ENCODE results near the gene NEAT1. TPM values are rescaled to one million over a fixed set of nuclear protein-coding genes. Genes with fewer than 3 reads are reported as not detected.

Gene NEAT1
- total and polyA plus RNA-seq, 9 of the 15 experiments (the other 6 are each of a cell fraction or from before 2014, with no cell fraction given), result 20.1 to 389 (median 62.8) TPM

DNA sequence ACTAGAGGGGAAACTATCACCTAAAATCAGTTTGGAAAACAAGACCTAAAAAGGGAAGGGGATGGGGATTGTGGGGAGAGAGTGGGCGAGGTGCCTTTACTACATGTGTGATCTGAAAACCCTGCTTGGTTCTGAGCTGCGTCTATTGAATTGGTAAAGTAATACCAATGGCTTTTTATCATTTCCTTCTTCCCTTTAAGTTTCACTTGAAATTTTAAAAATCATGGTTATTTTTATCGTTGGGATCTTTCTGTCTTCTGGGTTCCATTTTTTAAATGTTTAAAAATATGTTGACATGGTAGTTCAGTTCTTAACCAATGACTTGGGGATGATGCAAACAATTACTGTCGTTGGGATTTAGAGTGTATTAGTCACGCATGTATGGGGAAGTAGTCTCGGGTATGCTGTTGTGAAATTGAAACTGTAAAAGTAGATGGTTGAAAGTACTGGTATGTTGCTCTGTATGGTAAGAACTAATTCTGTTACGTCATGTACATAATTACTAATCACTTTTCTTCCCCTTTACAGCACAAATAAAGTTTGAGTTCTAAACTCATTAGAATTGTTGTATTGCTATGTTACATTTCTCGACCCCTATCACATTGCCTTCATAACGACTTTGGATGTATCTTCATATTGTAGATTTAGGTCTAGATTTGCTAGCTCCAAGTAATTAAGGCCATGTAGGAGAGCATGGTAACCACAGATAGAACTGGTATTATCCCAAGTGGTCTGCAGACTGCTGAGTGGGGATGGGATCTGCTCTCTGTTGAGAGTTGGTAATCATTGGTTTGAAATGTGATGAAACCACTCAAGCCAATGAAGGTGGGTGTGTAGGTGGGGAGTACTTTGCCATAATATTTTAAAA, 3.6 kb downstream of the NEAT1 start (continued):
- TF ChIP-seq ZNF644 (tag; IDR thresholded peaks at IDR 0.05; ENCODE audit: low read depth) (no peak; the same call in 1 of the 2 replicates), ZNF133 (CRISPR knock-in tag; IDR thresholded peaks at IDR 0.05) (no peak), ARHGAP35 (IDR thresholded peaks at IDR 0.05; ENCODE audit: partially characterized antibody) (no peak), KHSRP (IDR thresholded peaks at IDR 0.05) (peak; percentile 73), MAFG (tag; conservative IDR thresholded peaks at IDR 0.05) (0 out of 2 replicates have a peak, but pooled peaks have one; percentile 13), CHD4 (IDR thresholded peaks at IDR 0.05; ENCODE audit: insufficient read depth, insufficient replicate concordance, low read depth, low read length, poor library complexity, severe bottlenecking) (no peak), RBM17 (IDR thresholded peaks at IDR 0.05; ENCODE audit: borderline replicate concordance, low read depth, low read length) (no peak), KDM4B (IDR thresholded peaks at IDR 0.05; ENCODE audit: borderline replicate concordance in 2 of 2, low read depth in 1 of 2) (no peak), MCM3 (IDR thresholded peaks at IDR 0.05) (no peak), ZBTB7A (IDR thresholded peaks at IDR 0.05; ENCODE audit: borderline replicate concordance, control insufficient read depth, low read depth, low read length) (no peak), RFX5 (IDR thresholded peaks at IDR 0.05; ENCODE audit: low read depth, low read length) (no peak), LCOR (CRISPR knock-in tag; IDR thresholded peaks at IDR 0.05) (peak; percentile 85), ZNF324 (CRISPR knock-in tag; IDR thresholded peaks at IDR 0.05) (no peak), BCL6 (CRISPR knock-in tag; IDR thresholded peaks at IDR 0.05) (no peak), ZNF79 (CRISPR knock-in tag; IDR thresholded peaks at IDR 0.05; ENCODE audit: low read depth) (no peak)
- TF ChIP-seq, protein P1, sequence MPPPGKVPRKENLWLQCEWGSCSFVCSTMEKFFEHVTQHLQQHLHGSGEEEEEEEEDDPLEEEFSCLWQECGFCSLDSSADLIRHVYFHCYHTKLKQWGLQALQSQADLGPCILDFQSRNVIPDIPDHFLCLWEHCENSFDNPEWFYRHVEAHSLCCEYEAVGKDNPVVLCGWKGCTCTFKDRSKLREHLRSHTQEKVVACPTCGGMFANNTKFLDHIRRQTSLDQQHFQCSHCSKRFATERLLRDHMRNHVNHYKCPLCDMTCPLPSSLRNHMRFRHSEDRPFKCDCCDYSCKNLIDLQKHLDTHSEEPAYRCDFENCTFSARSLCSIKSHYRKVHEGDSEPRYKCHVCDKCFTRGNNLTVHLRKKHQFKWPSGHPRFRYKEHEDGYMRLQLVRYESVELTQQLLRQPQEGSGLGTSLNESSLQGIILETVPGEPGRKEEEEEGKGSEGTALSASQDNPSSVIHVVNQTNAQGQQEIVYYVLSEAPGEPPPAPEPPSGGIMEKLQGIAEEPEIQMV (tag; conservative IDR thresholded peaks at IDR 0.05; ENCODE audit: low read depth), result 0 out of 2 replicates have a peak, but pooled peaks have one; percentile 11
- TF ChIP-seq, protein P2, sequence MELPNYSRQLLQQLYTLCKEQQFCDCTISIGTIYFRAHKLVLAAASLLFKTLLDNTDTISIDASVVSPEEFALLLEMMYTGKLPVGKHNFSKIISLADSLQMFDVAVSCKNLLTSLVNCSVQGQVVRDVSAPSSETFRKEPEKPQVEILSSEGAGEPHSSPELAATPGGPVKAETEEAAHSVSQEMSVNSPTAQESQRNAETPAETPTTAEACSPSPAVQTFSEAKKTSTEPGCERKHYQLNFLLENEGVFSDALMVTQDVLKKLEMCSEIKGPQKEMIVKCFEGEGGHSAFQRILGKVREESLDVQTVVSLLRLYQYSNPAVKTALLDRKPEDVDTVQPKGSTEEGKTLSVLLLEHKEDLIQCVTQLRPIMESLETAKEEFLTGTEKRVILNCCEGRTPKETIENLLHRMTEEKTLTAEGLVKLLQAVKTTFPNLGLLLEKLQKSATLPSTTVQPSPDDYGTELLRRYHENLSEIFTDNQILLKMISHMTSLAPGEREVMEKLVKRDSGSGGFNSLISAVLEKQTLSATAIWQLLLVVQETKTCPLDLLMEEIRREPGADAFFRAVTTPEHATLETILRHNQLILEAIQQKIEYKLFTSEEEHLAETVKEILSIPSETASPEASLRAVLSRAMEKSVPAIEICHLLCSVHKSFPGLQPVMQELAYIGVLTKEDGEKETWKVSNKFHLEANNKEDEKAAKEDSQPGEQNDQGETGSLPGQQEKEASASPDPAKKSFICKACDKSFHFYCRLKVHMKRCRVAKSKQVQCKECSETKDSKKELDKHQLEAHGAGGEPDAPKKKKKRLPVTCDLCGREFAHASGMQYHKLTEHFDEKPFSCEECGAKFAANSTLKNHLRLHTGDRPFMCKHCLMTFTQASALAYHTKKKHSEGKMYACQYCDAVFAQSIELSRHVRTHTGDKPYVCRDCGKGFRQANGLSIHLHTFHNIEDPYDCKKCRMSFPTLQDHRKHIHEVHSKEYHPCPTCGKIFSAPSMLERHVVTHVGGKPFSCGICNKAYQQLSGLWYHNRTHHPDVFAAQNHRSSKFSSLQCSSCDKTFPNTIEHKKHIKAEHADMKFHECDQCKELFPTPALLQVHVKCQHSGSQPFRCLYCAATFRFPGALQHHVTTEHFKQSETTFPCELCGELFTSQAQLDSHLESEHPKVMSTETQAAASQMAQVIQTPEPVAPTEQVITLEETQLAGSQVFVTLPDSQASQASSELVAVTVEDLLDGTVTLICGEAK (IDR thresholded peaks at IDR 0.05), result peak; percentile 78
- TF ChIP-seq, protein P2 (CRISPR knock-in tag; IDR thresholded peaks at IDR 0.05), result peak; percentile 57

Data from K562 (cell line).